Dermis blood vessel endothelial cell (primary cell): ENCODE results near the gene PRRX2. TPM values are rescaled to one million over a fixed set of nuclear protein-coding genes. Genes with fewer than 3 reads are reported as not detected.
A peak's percentile ranks its signal among the peaks of the same experiment; 100 is the strongest.

Experiments used
- DNase-seq: peaks from one replicate; pipeline ENCODE4 v3.0.0; 2010
- total RNA-seq: library from RNA; depleted of rRNA; stranded (reverse); fragments of >200 nt; gene quantifications from 2 replicates; pipeline ENCODE4 v1.2.3, GENCODE V29; 2014

Gene PRRX2
- total RNA-seq, 1 donor from 2014 or later, result 1.2 TPM

- DNase-seq, result no peak
Observed at GRCh38 chr9:129682381-129682780, 16.9 kb downstream of the PRRX2 start.

- no peak for DNase-seq
Observed at GRCh38 chr9:129685220-129685932, 19.9 kb downstream of the PRRX2 start.

- no peak for DNase-seq
Observed at GRCh38 chr9:129685933-129686259, 20.4 kb downstream of the PRRX2 start.

- no peak for DNase-seq
Observed at GRCh38 chr9:129686736-129687135, 21.3 kb downstream of the PRRX2 start.

GRCh38 chr9:129687391-129687790 is 21.9 kb downstream of the PRRX2 start:
- no peak for DNase-seq

- no peak for DNase-seq
Observed at GRCh38 chr9:129688285-129689043, 23.0 kb downstream of the PRRX2 start.

GRCh38 chr9:129692534-129692933 is 27.1 kb downstream of the PRRX2 start:
- no peak for DNase-seq

GRCh38 chr9:129693741-129694140 is 28.3 kb downstream of the PRRX2 start:
- DNase-seq, result no peak

- no peak for DNase-seq
Observed at GRCh38 chr9:129694243-129694646, 28.8 kb downstream of the PRRX2 start.

- no peak for DNase-seq
Observed at GRCh38 chr9:129695870-129696269, 30.4 kb downstream of the PRRX2 start.

GRCh38 chr9:129696944-129697655 is 31.7 kb downstream of the PRRX2 start:
- DNase-seq, result peak; percentile 34

GRCh38 chr9:129697656-129698253 is 32.3 kb downstream of the PRRX2 start:
- DNase-seq, result no peak

GRCh38 chr9:129698254-129698757 is 32.9 kb downstream of the PRRX2 start:
- no peak for DNase-seq

- DNase-seq, result no peak
Observed at GRCh38 chr9:129701054-129701453, 35.6 kb downstream of the PRRX2 start.

- DNase-seq, result no peak
Observed at GRCh38 chr9:129701549-129701948, 36.1 kb downstream of the PRRX2 start.

- no peak for DNase-seq
Observed at GRCh38 chr9:129702589-129703520, 37.4 kb downstream of the PRRX2 start.

- peak; percentile 22 for DNase-seq
Observed at GRCh38 chr9:129703667-129704355, 38.4 kb downstream of the PRRX2 start.

- DNase-seq, result no peak
Observed at GRCh38 chr9:129704807-129705206, 39.4 kb downstream of the PRRX2 start.

GRCh38 chr9:129708793-129709192 is 43.3 kb downstream of the PRRX2 start:
- DNase-seq, result no peak

- no peak for DNase-seq
Observed at GRCh38 chr9:129709438-129710168, 44.2 kb downstream of the PRRX2 start.

- no peak for DNase-seq
Observed at GRCh38 chr9:129710169-129710453, 44.7 kb downstream of the PRRX2 start.
